Psoas muscle (tissue), 8 donors: ENCODE results near the gene ZAP70. TPM values are rescaled to one million over a fixed set of nuclear protein-coding genes. Genes with fewer than 3 reads are reported as not detected.

ENCODE experiments used
- ATAC-seq, 4 donors: fragments of 200-7000 bp; cut with Tn5 transposase; one replicate each; pipeline ENCODE4 v1.9.1; 2020; ENCODE audit warnings: moderate library complexity in 3 of 4, mild to moderate bottlenecking in 2 of 4
- DNase-seq, 2 donors: peaks; one replicate each; pipeline ENCODE4 v3.0.0-alpha.2; 2020
- H3K27ac ChIP-seq: fragments of 200-600 bp; one replicate; pipeline ENCODE4 v1.8.0; 2022
- H3K27me3 ChIP-seq, 3 donors: fragments of 200-600 bp in 1 of 3; one replicate each; pipeline versions ENCODE4 v1.6.1 to v1.8.0; 2013 to 2022; ENCODE audit warnings: low read length in 2 of 3, mild to moderate bottlenecking in 2 of 3, moderate library complexity in 1 of 3; ENCODE audit not compliant: insufficient read depth in 3 of 3
- H3K36me3 ChIP-seq, 2 donors: fragments of 200-600 bp in 1 of 2; one replicate each; pipeline versions ENCODE4 v1.6.1 to v1.8.0; 2013 to 2022; ENCODE audit warnings: low read depth in 1 of 2, mild to moderate bottlenecking in 1 of 2, moderate library complexity in 1 of 2; ENCODE audit not compliant: insufficient read depth in 1 of 2
- H3K4me1 ChIP-seq: fragments of 200-600 bp; one replicate; pipeline ENCODE4 v1.8.0; 2022
- H3K4me3 ChIP-seq: fragments of 200-600 bp; one replicate; pipeline ENCODE4 v1.8.0; 2022; ENCODE audit warnings: mild to moderate bottlenecking
- H3K9me3 ChIP-seq: fragments of 200-600 bp; one replicate; pipeline ENCODE4 v1.8.0; 2022
- WGBS, 3 donors: extraction: QIAGEN DNeasy Blood & Tissue Kit; methylation state at CpG; one replicate each; pipeline versions ENCODE4 v1.1.6 to v1.1.7; 2013; 5-methylcytosine and 5-hydroxymethylcytosine counted together
- intact Hi-C, 2 donors: fragments of 100-400 bp; cut with DNase I; formaldehyde crosslinking; loops; one replicate each; pipeline versions ENCODE4 v1.11.0 to v1.14.2; 2022
- polyA plus RNA-seq, 3 donors: library from polyadenylated mRNA; stranded (reverse); fragments of 200-250 nt; gene quantifications; one replicate each; pipeline ENCODE4 v1.2.3, GENCODE V29; 2013
- total RNA-seq, 4 donors: library from RNA; stranded (reverse); fragmentation: NEBNext Ultra II Directional in 2 of 4; extraction: Animal tissue kit (Norgen Biotek cat#: 25700) in 2 of 4; gene quantifications; one replicate each; pipeline versions ENCODE4 v1.2.1 to v1.2.4, GENCODE V29; 2021 to 2023
- TF ChIP-seq, protein P1 (sequence below): fragments of 200-600 bp; IDR thresholded peaks from one replicate; pipeline ENCODE4 v1.8.0; 2022; ENCODE audit warnings: antibody characterized with exemption
- donor health status: healthy with polysubstance abuse.
- donor health status: DM: no; HTN: no; CAD: no; lungs with moderate emphysema.
- donor health status: Bipolar disorder and iron deficiency.
- donor health status: healthy.
- donor health status: DM: yes; HTN: yes; CAD: no.
- donor health status: DM: no; HTN: no; CAD: no.
- donor health status: DM: no; HTN: no; CAD: no.
- donor health status: DM: yes; HTN: yes; CAD: no.

ZAP70 gene
- total and polyA plus RNA-seq, 7 donors, result 0.40 to 1.2 (median 0.74) TPM

- no peak overlapping the region for H3K4me3 ChIP-seq
- H3K27me3 ChIP-seq, result no peaks in the 10 kb centered on the region
- WGBS, 3 donors, result 46 to 67% (median 50%) methylated on average over 19 to 21 of the region's 21 CpGs
- DNase-seq (peak in 1 of 2 donors; percentile 48), ATAC-seq (no peak)
- intact Hi-C loops, result no loop called here
- TF ChIP-seq, protein P1, sequence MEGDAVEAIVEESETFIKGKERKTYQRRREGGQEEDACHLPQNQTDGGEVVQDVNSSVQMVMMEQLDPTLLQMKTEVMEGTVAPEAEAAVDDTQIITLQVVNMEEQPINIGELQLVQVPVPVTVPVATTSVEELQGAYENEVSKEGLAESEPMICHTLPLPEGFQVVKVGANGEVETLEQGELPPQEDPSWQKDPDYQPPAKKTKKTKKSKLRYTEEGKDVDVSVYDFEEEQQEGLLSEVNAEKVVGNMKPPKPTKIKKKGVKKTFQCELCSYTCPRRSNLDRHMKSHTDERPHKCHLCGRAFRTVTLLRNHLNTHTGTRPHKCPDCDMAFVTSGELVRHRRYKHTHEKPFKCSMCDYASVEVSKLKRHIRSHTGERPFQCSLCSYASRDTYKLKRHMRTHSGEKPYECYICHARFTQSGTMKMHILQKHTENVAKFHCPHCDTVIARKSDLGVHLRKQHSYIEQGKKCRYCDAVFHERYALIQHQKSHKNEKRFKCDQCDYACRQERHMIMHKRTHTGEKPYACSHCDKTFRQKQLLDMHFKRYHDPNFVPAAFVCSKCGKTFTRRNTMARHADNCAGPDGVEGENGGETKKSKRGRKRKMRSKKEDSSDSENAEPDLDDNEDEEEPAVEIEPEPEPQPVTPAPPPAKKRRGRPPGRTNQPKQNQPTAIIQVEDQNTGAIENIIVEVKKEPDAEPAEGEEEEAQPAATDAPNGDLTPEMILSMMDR, result no peak
- H3K36me3 ChIP-seq, result no peaks in the 10 kb centered on the region
- H3K4me1 ChIP-seq, result no peaks in the 10 kb centered on the region
- no peaks in the 10 kb centered on the region for H3K9me3 ChIP-seq
- no peak overlapping the region for H3K27ac ChIP-seq
These were observed 4.9 kb downstream of the ZAP70 start for GRCh38 chr2:97718051-97718882.

DNA sequence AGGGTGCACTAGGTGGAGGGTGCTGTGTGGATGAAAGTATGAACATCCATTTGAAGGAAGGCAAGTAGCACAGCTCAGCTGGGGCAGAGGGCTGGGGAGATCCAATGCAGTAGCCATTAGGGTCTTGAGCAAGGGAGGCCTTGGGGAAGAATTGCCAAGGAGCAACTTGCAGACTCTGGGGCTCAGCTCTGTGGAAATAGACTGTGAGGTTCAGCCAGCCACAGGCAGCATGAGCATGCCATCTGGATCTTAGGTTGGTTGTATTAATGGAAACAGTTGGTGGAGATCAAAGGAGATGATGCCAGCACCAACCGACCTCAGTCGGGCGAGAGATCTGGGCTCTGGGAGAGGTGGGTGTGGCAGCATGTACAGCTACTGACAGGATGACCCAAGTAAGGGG is 5.6 kb downstream of the ZAP70 start:
- no peaks in the 10 kb centered on the region for H3K9me3 ChIP-seq
- no peaks in the 10 kb centered on the region for H3K27me3 ChIP-seq
- TF ChIP-seq, protein P1, result no peak
- H3K36me3 ChIP-seq, result no peaks in the 10 kb centered on the region
- intact Hi-C loops, result no loop called here
- DNase-seq (peak in 1 of 2 donors; percentile 10), ATAC-seq (no peak)
- no peaks in the 10 kb centered on the region for H3K4me1 ChIP-seq
- no peak overlapping the region for H3K4me3 ChIP-seq
- H3K27ac ChIP-seq, result no peak overlapping the region
- 28 to 56% (median 36%) methylated on average over 3 of the region's 3 CpGs for WGBS, 3 donors

DNA sequence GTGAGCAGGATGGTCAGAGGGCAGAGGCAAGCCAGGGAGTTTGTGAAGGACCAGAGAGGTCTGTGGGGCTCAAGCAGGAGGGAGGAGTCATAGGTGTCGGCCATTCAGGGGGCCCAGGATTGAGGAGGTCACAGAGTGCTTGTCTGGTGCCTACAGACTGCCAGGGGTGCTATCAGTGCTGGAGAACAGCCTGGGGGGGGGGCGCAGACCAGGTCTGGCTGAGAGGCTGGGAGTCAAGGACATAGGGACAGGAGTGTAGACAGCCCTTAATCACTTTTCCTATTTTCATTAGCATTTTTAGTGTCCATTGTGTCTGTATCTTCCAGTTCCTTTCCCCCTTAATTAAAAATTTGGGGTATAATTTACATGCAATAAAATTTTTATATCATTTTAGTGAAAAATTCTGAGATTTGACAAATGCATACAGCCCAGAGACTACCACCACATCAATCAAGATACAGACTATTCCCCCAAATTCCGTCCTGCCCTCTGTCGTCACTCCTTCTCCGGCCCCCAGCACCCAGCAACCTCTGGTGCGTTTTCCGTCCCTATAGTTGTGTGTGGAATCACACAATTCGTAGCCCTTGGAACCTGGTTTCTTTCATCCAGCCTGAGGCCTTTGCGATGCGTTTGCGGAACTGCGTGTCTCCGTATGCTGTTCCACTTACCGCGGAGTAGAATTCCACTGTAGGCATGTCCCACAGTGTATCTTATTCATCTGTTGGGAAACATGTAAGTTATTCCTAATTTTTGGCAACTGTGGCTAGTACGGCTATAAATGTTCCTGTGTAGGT is 6.2 kb downstream of the ZAP70 start:
- 91 to 97% (median 92%) methylated on average over 16 of the region's 16 CpGs for WGBS, 3 donors
- peak in 1 of 2 donors; percentile 11 for DNase-seq
- intact Hi-C loops, result no loop called here
- H3K36me3 ChIP-seq, result no peaks in the 10 kb centered on the region
- H3K9me3 ChIP-seq, result no peaks in the 10 kb centered on the region
- no peak for ATAC-seq
- H3K27me3 ChIP-seq, result no peaks in the 10 kb centered on the region
- no peak overlapping the region for H3K27ac ChIP-seq
- no peaks in the 10 kb centered on the region for H3K4me1 ChIP-seq
- TF ChIP-seq, protein P1, result no peak
- H3K4me3 ChIP-seq, result no peak overlapping the region

GRCh38 chr2:97720746-97721145 is 7.4 kb downstream of the ZAP70 start:
- Histone ChIP-seq H3K36me3 (no peaks in the 10 kb centered on the region), H3K27ac (no peak overlapping the region), H3K4me1 (no peaks in the 10 kb centered on the region), H3K4me3 (no peak overlapping the region), H3K27me3 (no peaks in the 10 kb centered on the region), H3K9me3 (no peaks in the 10 kb centered on the region)
- no peak for ATAC-seq
- intact Hi-C loops, result no loop called here
- WGBS, 3 donors, result 77 to 94% (median 81%) methylated on average over 2 of the region's 2 CpGs
- TF ChIP-seq, protein P1, result no peak
- no peak for DNase-seq
